Measurements from ENCODE around the gene MAN2A2. TPM values are rescaled to one million over a fixed set of nuclear protein-coding genes. Genes with fewer than 3 reads are reported as not detected.

MAN2A2 gene
- total RNA-seq, 1 donor from 2014 or later, result 70.0 TPM

DNA sequence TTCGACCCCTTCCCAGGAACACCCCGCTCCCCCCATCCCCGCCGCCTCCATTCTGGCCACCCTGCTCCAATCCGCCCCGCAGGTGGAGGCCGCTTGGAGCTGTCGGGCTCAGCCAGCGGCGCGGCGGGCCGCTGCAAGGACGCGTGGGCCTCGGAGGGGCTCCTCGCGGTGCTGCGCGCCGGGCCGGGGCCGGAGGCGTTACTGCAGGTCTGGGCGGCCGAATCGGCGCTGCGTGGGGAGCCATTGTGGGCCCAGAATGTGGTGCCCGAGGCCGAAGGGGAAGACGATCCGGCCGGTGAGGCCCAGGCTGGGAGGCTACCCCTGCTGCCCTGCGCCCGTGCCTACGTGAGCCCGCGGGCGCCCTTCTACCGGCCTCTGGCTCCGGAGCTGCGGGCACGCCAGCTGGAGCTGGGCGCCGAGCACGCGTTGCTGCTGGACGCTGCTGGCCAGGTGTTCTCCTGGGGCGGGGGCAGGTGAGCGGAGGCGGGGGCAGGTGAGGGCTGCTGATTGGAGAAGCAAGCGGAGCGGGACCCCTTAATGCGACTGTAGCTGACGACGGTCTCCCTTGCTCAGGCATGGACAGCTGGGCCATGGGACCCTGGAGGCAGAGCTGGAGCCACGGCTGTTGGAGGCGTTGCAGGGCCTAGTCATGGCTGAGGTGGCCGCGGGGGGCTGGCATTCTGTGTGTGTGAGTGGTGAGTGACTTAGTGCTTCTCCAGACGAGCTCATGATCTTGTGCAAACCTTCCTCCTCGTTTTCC lies 54.1 kb downstream of the MAN2A2 start:
- peak overlapping the region; percentile 73 for H3K4me3 Mint-ChIP-seq (ENCODE audit: unreplicated experiment)
- DNase-seq (ENCODE audit: extremely low spot score, unreplicated experiment), result no peak
- H3K27me3 Mint-ChIP-seq (ENCODE audit: unreplicated experiment), result no peaks in the 10 kb centered on the region
- H3K36me3 Mint-ChIP-seq (ENCODE audit: unreplicated experiment), result peaks cover 16% of the 10 kb centered on the region
- peak overlapping the region; percentile 56 for H3K27ac Mint-ChIP-seq (ENCODE audit: unreplicated experiment)
- H3K9me3 Mint-ChIP-seq (ENCODE audit: unreplicated experiment), result no peaks in the 10 kb centered on the region
- peaks cover 23% of the 10 kb centered on the region for H3K4me1 Mint-ChIP-seq (ENCODE audit: unreplicated experiment)
- TF ChIP-seq, protein P1, sequence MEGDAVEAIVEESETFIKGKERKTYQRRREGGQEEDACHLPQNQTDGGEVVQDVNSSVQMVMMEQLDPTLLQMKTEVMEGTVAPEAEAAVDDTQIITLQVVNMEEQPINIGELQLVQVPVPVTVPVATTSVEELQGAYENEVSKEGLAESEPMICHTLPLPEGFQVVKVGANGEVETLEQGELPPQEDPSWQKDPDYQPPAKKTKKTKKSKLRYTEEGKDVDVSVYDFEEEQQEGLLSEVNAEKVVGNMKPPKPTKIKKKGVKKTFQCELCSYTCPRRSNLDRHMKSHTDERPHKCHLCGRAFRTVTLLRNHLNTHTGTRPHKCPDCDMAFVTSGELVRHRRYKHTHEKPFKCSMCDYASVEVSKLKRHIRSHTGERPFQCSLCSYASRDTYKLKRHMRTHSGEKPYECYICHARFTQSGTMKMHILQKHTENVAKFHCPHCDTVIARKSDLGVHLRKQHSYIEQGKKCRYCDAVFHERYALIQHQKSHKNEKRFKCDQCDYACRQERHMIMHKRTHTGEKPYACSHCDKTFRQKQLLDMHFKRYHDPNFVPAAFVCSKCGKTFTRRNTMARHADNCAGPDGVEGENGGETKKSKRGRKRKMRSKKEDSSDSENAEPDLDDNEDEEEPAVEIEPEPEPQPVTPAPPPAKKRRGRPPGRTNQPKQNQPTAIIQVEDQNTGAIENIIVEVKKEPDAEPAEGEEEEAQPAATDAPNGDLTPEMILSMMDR (IDR thresholded peaks at IDR 0.05), result no peak

DNA sequence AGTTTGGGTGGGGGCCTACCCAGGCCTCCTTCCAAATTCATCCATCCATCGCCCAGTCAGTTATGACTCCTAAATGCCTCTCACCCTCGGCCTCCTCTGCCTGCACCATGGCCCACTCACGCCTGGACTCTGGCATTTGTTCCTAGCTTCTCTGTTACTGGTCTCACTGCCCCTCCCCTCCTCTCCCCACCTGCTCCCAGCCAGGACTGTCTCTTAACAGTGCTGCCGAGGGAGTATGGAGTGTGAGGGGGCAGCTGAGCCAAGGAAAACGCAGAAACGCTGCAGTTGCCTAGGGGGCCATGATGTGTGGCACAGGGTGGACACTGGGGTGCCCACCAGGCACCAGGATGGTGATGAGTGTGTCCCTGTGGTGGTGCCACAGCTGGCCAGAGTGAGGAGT lies 54.7 kb downstream of the MAN2A2 start:
- H3K36me3 Mint-ChIP-seq (ENCODE audit: unreplicated experiment), result peaks cover 12% of the 10 kb centered on the region

DNA sequence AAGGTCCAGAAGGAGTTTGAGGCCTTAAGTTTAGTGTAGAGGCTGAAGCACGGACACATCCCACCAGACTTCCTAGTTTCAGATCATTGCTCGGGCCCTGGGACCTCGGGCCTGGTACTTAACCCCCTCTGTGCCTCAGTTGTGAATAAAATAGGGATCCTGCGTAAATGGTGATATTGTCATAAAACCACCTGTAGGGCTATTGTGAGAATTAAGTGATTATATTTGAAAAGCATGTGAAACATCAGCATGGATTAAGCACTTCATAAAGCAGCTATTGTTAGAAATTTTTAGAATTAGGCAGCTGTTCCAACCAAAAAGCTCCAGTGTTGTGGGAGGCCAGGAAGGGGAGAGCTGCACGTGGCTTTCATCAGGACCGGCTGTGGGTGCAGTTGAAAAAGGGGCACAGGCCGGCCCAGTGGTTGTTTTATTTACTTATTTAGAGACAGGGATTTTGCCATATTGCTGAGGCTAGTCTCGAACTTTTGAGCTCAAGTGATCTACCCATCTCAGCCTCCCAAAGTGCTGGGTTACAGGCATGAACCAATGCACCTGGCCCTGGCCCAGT lies 56.0 kb downstream of the MAN2A2 start:
- DNase-seq (ENCODE audit: extremely low spot score, unreplicated experiment), result no peak
- TF ChIP-seq, protein P1 (IDR thresholded peaks at IDR 0.05), result no peak
- no peaks in the 10 kb centered on the region for H3K27me3 Mint-ChIP-seq (ENCODE audit: unreplicated experiment)
- H3K27ac Mint-ChIP-seq (ENCODE audit: unreplicated experiment), result no peak overlapping the region
- H3K9me3 Mint-ChIP-seq (ENCODE audit: unreplicated experiment), result no peaks in the 10 kb centered on the region
- H3K36me3 Mint-ChIP-seq (ENCODE audit: unreplicated experiment), result peaks cover 11% of the 10 kb centered on the region
- H3K4me1 Mint-ChIP-seq (ENCODE audit: unreplicated experiment), result peaks cover 23% of the 10 kb centered on the region
- no peak overlapping the region for H3K4me3 Mint-ChIP-seq (ENCODE audit: unreplicated experiment)

More for the DNA sequence above, 54.7 kb downstream of the MAN2A2 start:
- Mint-ChIP-seq H3K4me3 (ENCODE audit: unreplicated experiment) (peak overlapping the region; percentile 72), H3K27ac (ENCODE audit: unreplicated experiment) (peak overlapping the region; percentile 56), H3K9me3 (ENCODE audit: unreplicated experiment) (no peaks in the 10 kb centered on the region), H3K27me3 (ENCODE audit: unreplicated experiment) (no peaks in the 10 kb centered on the region), H3K4me1 (ENCODE audit: unreplicated experiment) (peaks cover 23% of the 10 kb centered on the region)
- TF ChIP-seq, protein P1 (IDR thresholded peaks at IDR 0.05), result no peak
- no peak for DNase-seq (ENCODE audit: extremely low spot score, unreplicated experiment)

DNA sequence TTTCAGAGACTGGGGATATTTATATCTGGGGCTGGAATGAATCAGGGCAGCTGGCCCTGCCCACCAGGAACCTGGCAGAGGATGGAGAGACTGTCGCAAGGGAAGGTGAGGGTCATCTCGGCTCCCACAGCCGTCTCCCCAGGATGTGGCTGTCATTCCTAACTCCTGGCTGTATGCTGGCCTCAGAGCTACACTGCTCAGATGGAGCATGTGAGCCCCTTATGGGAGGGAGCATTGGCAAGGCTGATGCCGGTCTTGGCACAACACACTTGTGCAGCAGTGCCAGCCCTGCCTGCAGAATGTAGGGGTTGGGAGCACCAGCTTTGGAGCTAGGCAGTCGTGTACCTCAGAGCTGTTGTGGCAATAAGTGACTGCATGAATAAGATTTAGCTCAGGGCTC lies 56.8 kb downstream of the MAN2A2 start:
- TF ChIP-seq, protein P1 (IDR thresholded peaks at IDR 0.05), result no peak
- no peaks in the 10 kb centered on the region for H3K9me3 Mint-ChIP-seq (ENCODE audit: unreplicated experiment)
- no peak for DNase-seq (ENCODE audit: extremely low spot score, unreplicated experiment)
- H3K27me3 Mint-ChIP-seq (ENCODE audit: unreplicated experiment), result no peaks in the 10 kb centered on the region
- no peak overlapping the region for H3K4me3 Mint-ChIP-seq (ENCODE audit: unreplicated experiment)
- H3K4me1 Mint-ChIP-seq (ENCODE audit: unreplicated experiment), result peaks cover 21% of the 10 kb centered on the region
- H3K36me3 Mint-ChIP-seq (ENCODE audit: unreplicated experiment), result peaks cover 11% of the 10 kb centered on the region
- no peak overlapping the region for H3K27ac Mint-ChIP-seq (ENCODE audit: unreplicated experiment)

DNA sequence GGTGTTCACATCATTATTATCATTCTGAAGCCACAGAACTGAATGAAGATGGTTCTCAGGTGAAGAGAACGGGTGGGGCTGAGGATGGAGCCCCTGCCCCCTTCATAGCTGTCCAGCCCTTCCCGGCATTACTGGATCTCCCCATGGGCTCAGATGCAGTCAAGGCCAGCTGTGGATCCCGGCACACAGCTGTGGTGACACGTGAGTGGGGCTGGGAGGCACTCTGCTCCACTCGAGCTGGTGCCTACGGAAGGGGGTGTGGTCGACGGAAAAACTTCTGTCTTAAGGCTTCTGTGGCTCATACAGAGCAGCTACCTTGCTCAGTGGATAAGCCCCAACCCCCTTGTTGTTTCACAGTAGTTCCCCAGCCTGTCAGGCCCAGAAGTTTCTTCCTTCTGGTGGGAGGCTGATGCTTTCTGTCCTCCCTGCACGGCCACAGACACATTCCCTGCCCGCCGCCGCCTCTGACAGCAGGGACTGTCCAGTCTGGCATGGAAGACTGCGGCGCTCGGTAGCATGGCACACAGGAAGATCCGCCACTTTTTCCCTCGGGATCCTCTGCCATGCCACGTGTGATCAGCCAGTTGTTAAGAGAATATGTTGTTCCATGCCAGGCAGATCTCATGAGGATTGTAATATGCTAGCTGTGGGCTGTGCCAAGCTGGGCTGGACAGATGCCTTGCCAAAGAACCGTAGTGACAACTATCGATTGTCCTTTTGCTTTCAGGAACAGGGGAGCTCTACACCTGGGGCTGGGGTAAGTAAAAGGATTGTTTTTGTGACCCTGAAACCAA lies 57.4 kb downstream of the MAN2A2 start:
- H3K27ac Mint-ChIP-seq (ENCODE audit: unreplicated experiment), result no peak overlapping the region
- no peak overlapping the region for H3K4me3 Mint-ChIP-seq (ENCODE audit: unreplicated experiment)
- no peaks in the 10 kb centered on the region for H3K9me3 Mint-ChIP-seq (ENCODE audit: unreplicated experiment)
- DNase-seq (ENCODE audit: extremely low spot score, unreplicated experiment), result no peak
- no peaks in the 10 kb centered on the region for H3K27me3 Mint-ChIP-seq (ENCODE audit: unreplicated experiment)
- peaks cover 11% of the 10 kb centered on the region for H3K36me3 Mint-ChIP-seq (ENCODE audit: unreplicated experiment)
- peaks cover 16% of the 10 kb centered on the region for H3K4me1 Mint-ChIP-seq (ENCODE audit: unreplicated experiment)
- TF ChIP-seq, protein P1 (IDR thresholded peaks at IDR 0.05), result no peak

Measured in osteocyte (in vitro differentiated cells).